Hepatocyte (in vitro differentiated cells): ENCODE measurements around the gene STK33. TPM values are rescaled to one million over a fixed set of nuclear protein-coding genes. Genes with fewer than 3 reads are reported as not detected.

ENCODE experiments used
- DNase-seq: peaks from one replicate; pipeline ENCODE4 v3.0.0-alpha.2; 2016; ENCODE audit warnings: low spot score
- H2AFZ ChIP-seq: fragments of 200-600 bp; sonication (generic); 2 replicates; pipeline ENCODE4 v1.6.0; 2016; ENCODE audit warnings: antibody characterized with exemption, mild to moderate bottlenecking
- H3K27ac ChIP-seq: fragments of 200-600 bp; sonication (generic); 2 replicates; pipeline ENCODE4 v1.5.1; 2016; ENCODE audit warnings: mild to moderate bottlenecking
- H3K27me3 ChIP-seq: fragments of 200-600 bp; sonication (generic); 2 replicates; pipeline ENCODE4 v1.6.1; 2016
- H3K36me3 ChIP-seq: fragments of 200-600 bp; sonication (generic); replicated peaks from 2 replicates; pipeline ENCODE4 v1.5.1; 2016; ENCODE audit warnings: low read depth; ENCODE audit not compliant: insufficient read depth
- H3K4me1 ChIP-seq: fragments of 200-600 bp; sonication (generic); 2 replicates; pipeline ENCODE4 v1.5.1; 2016; ENCODE audit warnings: mild to moderate bottlenecking, moderate library complexity; ENCODE audit not compliant: insufficient read depth
- H3K4me2 ChIP-seq: fragments of 200-600 bp; sonication (generic); 2 replicates; pipeline ENCODE4 v1.6.0; 2016
- H3K4me3 ChIP-seq: fragments of 200-600 bp; sonication (generic); 2 replicates; pipeline ENCODE4 v1.5.1; 2016; ENCODE audit warnings: mild to moderate bottlenecking
- H3K79me2 ChIP-seq: fragments of 200-600 bp; sonication (generic); 2 replicates; pipeline ENCODE4 v1.6.0; 2017; ENCODE audit warnings: mild to moderate bottlenecking
- H3K9me2 ChIP-seq: fragments of 200-600 bp; sonication (generic); replicated peaks from 2 replicates; pipeline ENCODE4 v1.6.0; 2017; ENCODE audit warnings: mild to moderate bottlenecking; ENCODE audit not compliant: insufficient read depth
- H3K9me3 ChIP-seq: fragments of 200-600 bp; sonication (generic); 2 replicates; pipeline ENCODE4 v1.5.1; 2016; ENCODE audit warnings: low read depth, mild to moderate bottlenecking
- H4K20me1 ChIP-seq: fragments of 200-600 bp; sonication (generic); 2 replicates; pipeline ENCODE4 v1.6.0; 2016; ENCODE audit warnings: mild to moderate bottlenecking; ENCODE audit not compliant: insufficient read depth, poor library complexity, severe bottlenecking
- EZH2 ChIP-seq: fragments of 200-600 bp; sonication (generic); IDR thresholded peaks from 2 replicates; pipeline ENCODE4 v1.6.1; 2016; ENCODE audit warnings: antibody characterized with exemption, mild to moderate bottlenecking, borderline replicate concordance
- EZH2phosphoT487 ChIP-seq: fragments of 200-600 bp; sonication (generic); IDR thresholded peaks from one replicate; pipeline ENCODE4 v1.6.1; 2018; ENCODE audit warnings: antibody characterized with exemption, mild to moderate bottlenecking, low read depth, moderate library complexity; ENCODE audit not compliant: unreplicated experiment, severe bottlenecking
- WGBS: methylation state at CpG from one replicate; pipeline ENCODE4 v1.1.6; 2016; ENCODE audit warnings: low lambda C conversion rate; ENCODE audit errors: missing lambda C conversion rate; 5-methylcytosine and 5-hydroxymethylcytosine counted together
- polyA plus RNA-seq: library from polyadenylated mRNA; unstranded; fragments of >200 nt; fragmentation: Nextera tagmentation; extraction: Ambion mirVana; gene quantifications from 2 replicates; pipeline ENCODE4 v1.2.1, GENCODE V29; 2016
- total RNA-seq: library from RNA; depleted of rRNA; stranded (reverse); fragments of >200 nt; gene quantifications from 2 replicates; pipeline ENCODE4 v1.2.3, GENCODE V29; 2014
- TF ChIP-seq, protein P1 (sequence below): fragments of 200-600 bp; sonication (generic); IDR thresholded peaks from 2 replicates; pipeline ENCODE4 v1.5.1; 2016; ENCODE audit warnings: antibody characterized with exemption, mild to moderate bottlenecking; ENCODE audit not compliant: poor library complexity

The STK33 gene
- total and polyA plus RNA-seq, 2 experiments from 2014 or later, result 3.0 to 12.8 TPM

DNA sequence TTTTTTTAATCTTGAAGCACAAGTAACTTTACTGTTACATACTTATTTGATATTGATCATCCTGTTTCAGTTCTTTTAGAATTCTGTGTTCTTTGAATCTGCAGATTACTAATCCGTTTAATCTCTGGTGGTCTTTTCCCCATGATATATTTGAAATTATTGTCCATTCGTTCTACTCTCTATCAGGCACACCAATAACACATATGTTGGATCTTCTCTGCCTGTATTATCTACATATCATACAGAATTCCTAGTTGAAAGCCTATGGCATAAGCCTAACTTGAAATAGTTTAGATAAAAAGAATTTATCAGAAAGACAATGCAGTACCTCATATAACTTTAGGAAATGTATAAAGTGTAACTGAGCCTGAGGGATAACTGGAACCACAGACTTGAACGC lies 32.6 kb downstream of the STK33 start:
- DNase-seq, result no peak
- no peaks in the 10 kb centered on the region for H4K20me1 ChIP-seq
- no peak overlapping the region for H3K4me3 ChIP-seq
- H2AFZ ChIP-seq, result no peak overlapping the region
- no peaks in the 10 kb centered on the region for H3K27me3 ChIP-seq
- no peaks in the 10 kb centered on the region for H3K36me3 ChIP-seq
- H3K4me2 ChIP-seq, result no peak overlapping the region
- TF ChIP-seq EZH2phosphoT487, result no peak
- TF ChIP-seq, protein P1, sequence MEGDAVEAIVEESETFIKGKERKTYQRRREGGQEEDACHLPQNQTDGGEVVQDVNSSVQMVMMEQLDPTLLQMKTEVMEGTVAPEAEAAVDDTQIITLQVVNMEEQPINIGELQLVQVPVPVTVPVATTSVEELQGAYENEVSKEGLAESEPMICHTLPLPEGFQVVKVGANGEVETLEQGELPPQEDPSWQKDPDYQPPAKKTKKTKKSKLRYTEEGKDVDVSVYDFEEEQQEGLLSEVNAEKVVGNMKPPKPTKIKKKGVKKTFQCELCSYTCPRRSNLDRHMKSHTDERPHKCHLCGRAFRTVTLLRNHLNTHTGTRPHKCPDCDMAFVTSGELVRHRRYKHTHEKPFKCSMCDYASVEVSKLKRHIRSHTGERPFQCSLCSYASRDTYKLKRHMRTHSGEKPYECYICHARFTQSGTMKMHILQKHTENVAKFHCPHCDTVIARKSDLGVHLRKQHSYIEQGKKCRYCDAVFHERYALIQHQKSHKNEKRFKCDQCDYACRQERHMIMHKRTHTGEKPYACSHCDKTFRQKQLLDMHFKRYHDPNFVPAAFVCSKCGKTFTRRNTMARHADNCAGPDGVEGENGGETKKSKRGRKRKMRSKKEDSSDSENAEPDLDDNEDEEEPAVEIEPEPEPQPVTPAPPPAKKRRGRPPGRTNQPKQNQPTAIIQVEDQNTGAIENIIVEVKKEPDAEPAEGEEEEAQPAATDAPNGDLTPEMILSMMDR, result no peak
- no peak for TF ChIP-seq EZH2
- H3K9me3 ChIP-seq, result no peaks in the 10 kb centered on the region
- no peaks in the 10 kb centered on the region for H3K9me2 ChIP-seq
- no peaks in the 10 kb centered on the region for H3K79me2 ChIP-seq
- 92% methylated on average over 3 of the region's 3 CpGs for WGBS
- no peak overlapping the region for H3K27ac ChIP-seq
- H3K4me1 ChIP-seq, result no peaks in the 10 kb centered on the region

DNA sequence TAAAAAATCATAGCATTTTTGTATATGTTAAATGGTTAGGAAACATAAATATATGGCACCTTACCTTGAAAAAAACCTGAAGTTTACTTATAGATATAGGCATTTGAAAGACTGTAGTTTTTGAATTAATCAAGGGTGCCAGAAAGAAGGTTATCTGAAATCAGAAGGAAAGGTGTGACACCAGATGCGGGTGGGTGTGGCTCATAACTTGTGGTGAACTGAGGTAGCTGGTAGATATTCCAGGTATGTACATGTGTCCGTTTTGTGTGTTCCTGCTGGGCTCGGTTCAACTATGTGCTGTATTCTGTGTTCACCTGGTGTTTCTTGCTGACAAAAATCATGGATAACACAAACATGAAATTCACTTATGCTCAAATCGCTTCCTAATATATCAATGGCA lies 35.6 kb downstream of the STK33 start:
- TF ChIP-seq EZH2, result no peak
- no peak for TF ChIP-seq EZH2phosphoT487
- TF ChIP-seq, protein P1, result no peak
- no peaks in the 10 kb centered on the region for H3K9me3 ChIP-seq
- 96% methylated on average over 4 of the region's 4 CpGs for WGBS
- H3K9me2 ChIP-seq, result no peaks in the 10 kb centered on the region
- no peaks in the 10 kb centered on the region for H3K27me3 ChIP-seq
- H3K27ac ChIP-seq, result no peak overlapping the region
- H3K4me1 ChIP-seq, result no peaks in the 10 kb centered on the region
- no peak overlapping the region for H3K4me2 ChIP-seq
- no peaks in the 10 kb centered on the region for H3K79me2 ChIP-seq
- no peaks in the 10 kb centered on the region for H3K36me3 ChIP-seq
- no peak for DNase-seq
- no peak overlapping the region for H3K4me3 ChIP-seq
- no peak overlapping the region for H2AFZ ChIP-seq
- H4K20me1 ChIP-seq, result no peaks in the 10 kb centered on the region

DNA sequence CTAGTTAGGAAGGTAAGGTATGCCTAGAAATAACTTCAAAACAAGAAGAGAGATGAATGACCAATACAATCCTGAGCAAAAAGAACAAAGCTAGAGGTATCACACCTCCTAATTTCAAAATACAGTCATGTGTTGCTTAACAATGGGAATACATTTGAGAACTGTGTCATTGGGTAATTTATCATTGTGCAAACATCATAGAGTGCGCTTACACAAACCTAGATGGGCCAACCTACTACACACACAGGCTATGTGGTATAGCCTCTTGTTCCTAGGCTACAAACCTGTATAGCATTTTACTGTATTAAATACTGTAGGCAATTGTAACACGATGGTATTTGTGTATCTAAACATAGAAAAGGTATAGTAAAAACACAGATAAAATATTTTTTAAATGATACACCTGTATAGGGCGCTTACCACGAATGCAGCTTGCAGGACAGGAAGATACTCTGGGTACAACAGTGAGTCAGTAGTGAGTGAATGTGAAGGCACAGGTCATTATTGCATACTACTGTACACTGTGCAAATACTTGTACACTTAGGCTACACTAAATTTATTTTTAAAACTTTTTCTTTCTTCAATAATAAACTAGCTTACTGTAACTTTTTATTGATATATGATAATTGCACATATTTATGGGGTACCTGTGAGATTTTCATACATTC lies 48.2 kb downstream of the STK33 start:
- H3K4me2 ChIP-seq, result no peak overlapping the region
- DNase-seq, result no peak
- H3K4me3 ChIP-seq, result no peak overlapping the region
- H2AFZ ChIP-seq, result no peak overlapping the region
- H3K27ac ChIP-seq, result no peak overlapping the region
- WGBS, result 65% methylated on average over 4 of the region's 4 CpGs
- no peaks in the 10 kb centered on the region for H3K9me2 ChIP-seq
- no peaks in the 10 kb centered on the region for H3K9me3 ChIP-seq
- H3K4me1 ChIP-seq, result no peaks in the 10 kb centered on the region
- no peak for TF ChIP-seq EZH2
- TF ChIP-seq, protein P1, result no peak
- no peak for TF ChIP-seq EZH2phosphoT487
- no peaks in the 10 kb centered on the region for H3K79me2 ChIP-seq
- H3K27me3 ChIP-seq, result no peaks in the 10 kb centered on the region
- no peaks in the 10 kb centered on the region for H4K20me1 ChIP-seq
- no peaks in the 10 kb centered on the region for H3K36me3 ChIP-seq
